HepG2 (cell line): Measurements from ENCODE around the gene FAM124A. TPM values are rescaled to one million over a fixed set of nuclear protein-coding genes. Genes with fewer than 3 reads are reported as not detected.

Source experiments
- ATAC-seq: fragments of 200-7000 bp; cut with Tn5 transposase; 3 replicates; pipeline ENCODE4 v1.9.1; 2020; ENCODE audit warnings: mild to moderate bottlenecking, moderate library complexity
- BruUV-seq: library from RNA; stranded (reverse); fragments of 400-500 nt; replicated peaks from 2 replicates; lab custom pipeline; 2021; lab: Mats Ljungman, UMichigan
- CTCF ChIA-PET: fragments of 300-600 bp; formaldehyde crosslinking; extraction: SDS; loops from one replicate; lab custom pipeline; 2021; ENCODE audit warnings: low total read pairs, inconsistent platforms, low intra/inter-chr PET ratio; lab: Yijun Ruan, JAX
- POLR2A ChIA-PET: fragments of 350-600 bp; sonication (Branson Sonifier 250); formaldehyde crosslinking; loops from one replicate; lab custom pipeline; 2020; ENCODE audit warnings: antibody characterized with exemption, inconsistent platforms; lab: Yijun Ruan, JAX
- DNase-seq: peaks from one replicate; pipeline ENCODE4 v3.0.0-alpha.2; 2015; ENCODE audit warnings: low spot score
- FAIRE-seq: peaks from 3 replicates; lab custom pipeline; 2011; peaks lifted over from hg19 to GRCh38; lab: Jason Lieb, UNC
- H2AFZ ChIP-seq: one replicate; pipeline ENCODE4 v1.6.1; 2011; ENCODE audit warnings: low read length, inconsistent platforms
- H3K27ac ChIP-seq: fragments of 300-600 bp; 3 replicates; pipeline ENCODE4 v1.8.0; 2011; ENCODE audit warnings: mixed run types, mild to moderate bottlenecking, mixed read lengths, low read length, inconsistent platforms; ENCODE audit not compliant: insufficient read depth; ENCODE audit errors: extremely low read length
- H3K27me3 ChIP-seq, 2 experiments: fragments of 200-600 bp in 1 of 2; 2 replicates in 1 of 2; 3 replicates in 1 of 2; pipeline versions ENCODE4 v1.6.0 to v1.8.0; 2011; ENCODE audit warnings: low read length in 2 of 2, mild to moderate bottlenecking in 2 of 2, moderate library complexity in 2 of 2, inconsistent platforms in 1 of 2; ENCODE audit not compliant: insufficient read depth in 2 of 2, control insufficient read depth in 1 of 2
- H3K36me3 ChIP-seq, 2 experiments: fragments of 200-600 bp in 1 of 2; replicated peaks in 1 of 2; 2 replicates in 1 of 2; 3 replicates in 1 of 2; pipeline versions ENCODE4 v1.5.1 to v1.8.0; 2011; ENCODE audit warnings: low read length in 2 of 2, inconsistent platforms in 1 of 2; ENCODE audit not compliant: insufficient read depth in 2 of 2, control insufficient read depth in 1 of 2
- H3K4me1 ChIP-seq: 2 replicates; pipeline ENCODE4 v1.5.1; 2012; ENCODE audit warnings: low read length, inconsistent platforms; ENCODE audit not compliant: insufficient read depth
- H3K4me2 ChIP-seq: 2 replicates; pipeline ENCODE4 v1.6.0; 2011; ENCODE audit warnings: low read depth, low read length, inconsistent platforms
- H3K4me3 ChIP-seq, 3 experiments: fragments of 200-600 bp in 1 of 3; sonication (generic), shearing (Covaris generic) in 1 of 3; replicated peaks in 1 of 3; 2 replicates each; pipeline ENCODE4 v1.5.1; 2011 to 2016; ENCODE audit warnings: low read length in 3 of 3, inconsistent platforms in 2 of 3, low read depth in 2 of 3, mild to moderate bottlenecking in 2 of 3, control low read depth in 1 of 3, mixed read lengths in 1 of 3; ENCODE audit not compliant: insufficient read depth in 1 of 3
- H3K79me2 ChIP-seq: one replicate; pipeline ENCODE4 v1.6.1; 2011; ENCODE audit warnings: low read length, inconsistent platforms; ENCODE audit not compliant: insufficient read depth
- H3K9ac ChIP-seq: 2 replicates; pipeline ENCODE4 v1.6.0; 2011; ENCODE audit warnings: mild to moderate bottlenecking, low read depth, low read length, inconsistent platforms; ENCODE audit not compliant: insufficient read depth
- H3K9me3 ChIP-seq: 2 replicates; pipeline ENCODE4 v1.5.1; 2012; ENCODE audit warnings: mild to moderate bottlenecking, low read length
- H4K20me1 ChIP-seq: 2 replicates; pipeline ENCODE4 v1.6.0; 2011; ENCODE audit warnings: inconsistent platforms, mild to moderate bottlenecking, low read length, moderate library complexity; ENCODE audit not compliant: insufficient read depth
- CHD4 ChIP-seq: fragments of 200-600 bp; sonication (generic); IDR thresholded peaks from 2 replicates; pipeline ENCODE4 v1.7.0; 2017; ENCODE audit warnings: mild to moderate bottlenecking, low read length, borderline replicate concordance
- ISX ChIP-seq: sonication (generic); formaldehyde crosslinking; conservative IDR thresholded peaks from 2 replicates; pipeline ENCODE4 v1.5.0; 2020; ENCODE audit warnings: missing genetic modification reagents
- RFXAP ChIP-seq: sonication (generic); formaldehyde crosslinking; IDR thresholded peaks from 2 replicates; pipeline ENCODE4 v1.4.0; 2020; ENCODE audit warnings: missing genetic modification reagents, borderline replicate concordance
- SP4 ChIP-seq: sonication (generic); formaldehyde crosslinking; IDR thresholded peaks from 2 replicates; pipeline ENCODE4 v1.8.1; 2023; ENCODE audit warnings: mild to moderate bottlenecking, missing genetic modification reagents
- SP5 ChIP-seq: IDR thresholded peaks from 2 replicates; pipeline ENCODE4 v1.6.1; 2016; ENCODE audit warnings: low read depth, borderline replicate concordance
- ZBTB7A ChIP-seq: sonication (generic); formaldehyde crosslinking; IDR thresholded peaks from 2 replicates; pipeline ENCODE4 v1.8.0; 2022; ENCODE audit warnings: mild to moderate bottlenecking, missing genetic modification reagents
- ZKSCAN8 ChIP-seq: IDR thresholded peaks from 2 replicates; pipeline ENCODE4 v1.6.1; 2016; ENCODE audit warnings: borderline replicate concordance, missing genetic modification reagents, missing compliant biosample characterization
- ZNF12 ChIP-seq: sonication (generic); formaldehyde crosslinking; IDR thresholded peaks from 2 replicates; pipeline ENCODE4 v1.5.0; 2020; ENCODE audit warnings: missing genetic modification reagents
- WGBS: methylation state at CpG from one replicate; pipeline ENCODE4 v1.1.6; 2017; ENCODE audit warnings: low lambda C conversion rate; 5-methylcytosine and 5-hydroxymethylcytosine counted together
- in situ Hi-C: cut with HindIII; loops from 2 replicates; pipeline ENCODE4 v1.10.0; 2017; ENCODE audit warnings: low pct_unique_long_range_greater_than_20kb; ENCODE audit not compliant: extremely low pct_ligation_motif_present
- intact Hi-C: fragments of 100-400 bp; cut with micrococcal nuclease; formaldehyde crosslinking; loops from one replicate; pipeline ENCODE4 v1.10.0; 2022; ENCODE audit not compliant: unreplicated experiment
- polyA plus RNA-seq, 8 experiments: library from polyadenylated mRNA; depleted of rRNA in 3 of 8; stranded (reverse) in 7 of 8; unstranded in 1 of 8; fragments of >200 nt; fragmentation: Illumina TruSeq in 4 of 8; extraction: Trizol in 4 of 8; gene quantifications; 2 replicates each; pipeline versions ENCODE4 v1.2.1 to v1.2.3, GENCODE V29; 2011 to 2016; ENCODE audit warnings: low read depth in 4 of 8, missing spikeins in 1 of 8, mixed read lengths in 1 of 8; ENCODE audit not compliant: insufficient read depth in 1 of 8
- total RNA-seq, 5 experiments: library from RNA; depleted of rRNA; stranded (reverse); fragments of >200 nt; fragmentation: Illumina TruSeq; extraction: Trizol; gene quantifications; 2 replicates each; pipeline ENCODE4 v1.2.3, GENCODE V29; 2016; ENCODE audit warnings: low read depth in 1 of 5
- TF ChIP-seq, protein P1 (sequence below): sonication (generic); formaldehyde crosslinking; conservative IDR thresholded peaks from 2 replicates; pipeline ENCODE4 v1.8.1; 2023; ENCODE audit warnings: missing genetic modification reagents

FAM124A gene
- total and polyA plus RNA-seq, 2 of the 13 experiments (the other 11 are each of a cell fraction or from before 2014, with no cell fraction given), result not detected

DNA sequence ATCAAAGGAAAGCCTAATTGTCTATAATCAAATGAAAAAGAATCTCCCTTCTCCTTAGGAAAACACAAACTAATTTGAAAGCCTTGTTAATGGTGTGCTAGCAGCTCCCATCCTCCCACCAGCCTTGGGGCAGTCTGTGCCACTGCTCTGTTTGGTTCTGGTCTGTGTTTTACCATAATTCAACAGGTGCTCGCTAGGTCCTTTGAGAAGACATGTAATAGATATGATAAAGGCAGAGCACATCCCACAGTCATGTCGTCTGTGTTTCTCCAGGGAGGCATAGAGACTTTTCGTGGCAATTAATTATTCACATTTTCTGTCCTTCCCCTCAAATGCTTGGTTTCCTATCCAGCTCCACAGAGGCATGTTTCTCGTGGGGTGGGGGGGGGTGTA lies 23.8 kb downstream of the FAM124A start:
- no peaks in the 10 kb centered on the region for H3K79me2 ChIP-seq
- 6% methylated on average over 4 of the region's 4 CpGs for WGBS
- in situ Hi-C loops (no loop called here), intact Hi-C loops (no loop called here)
- no peak overlapping the region for H2AFZ ChIP-seq
- H3K27ac ChIP-seq, result no peak overlapping the region
- no peaks in the 10 kb centered on the region for H3K4me1 ChIP-seq
- H3K36me3 ChIP-seq, result no peaks in the 10 kb centered on the region
- CTCF ChIA-PET, result no interaction called here
- H3K4me3 ChIP-seq, result no peak overlapping the region
- POLR2A ChIA-PET, result no interaction called here
- no peaks in the 10 kb centered on the region for H3K9me3 ChIP-seq
- BruUV-seq, result no TSS peak
- no peak overlapping the region for H3K4me2 ChIP-seq
- DNase-seq (no peak), ATAC-seq (no peak), FAIRE-seq (no peak)
- TF ChIP-seq SP5, result no peak
- no peak for TF ChIP-seq ZKSCAN8
- TF ChIP-seq SP4 (CRISPR knock-in tag), result no peak
- no peak for TF ChIP-seq CHD4
- TF ChIP-seq ISX, result no peak
- no peak for TF ChIP-seq ZBTB7A (CRISPR knock-in tag)
- TF ChIP-seq, protein P1, sequence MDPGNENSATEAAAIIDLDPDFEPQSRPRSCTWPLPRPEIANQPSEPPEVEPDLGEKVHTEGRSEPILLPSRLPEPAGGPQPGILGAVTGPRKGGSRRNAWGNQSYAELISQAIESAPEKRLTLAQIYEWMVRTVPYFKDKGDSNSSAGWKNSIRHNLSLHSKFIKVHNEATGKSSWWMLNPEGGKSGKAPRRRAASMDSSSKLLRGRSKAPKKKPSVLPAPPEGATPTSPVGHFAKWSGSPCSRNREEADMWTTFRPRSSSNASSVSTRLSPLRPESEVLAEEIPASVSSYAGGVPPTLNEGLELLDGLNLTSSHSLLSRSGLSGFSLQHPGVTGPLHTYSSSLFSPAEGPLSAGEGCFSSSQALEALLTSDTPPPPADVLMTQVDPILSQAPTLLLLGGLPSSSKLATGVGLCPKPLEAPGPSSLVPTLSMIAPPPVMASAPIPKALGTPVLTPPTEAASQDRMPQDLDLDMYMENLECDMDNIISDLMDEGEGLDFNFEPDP (CRISPR knock-in tag), result no peak
- no peak for TF ChIP-seq ZNF12
- no peak for TF ChIP-seq RFXAP (CRISPR knock-in tag)
- H3K27me3 ChIP-seq, result peaks cover 7 to 42% of the 10 kb centered on the region in 2 experiments; a peak in 4 of 5 replicates
- H3K9ac ChIP-seq, result no peak overlapping the region
- no peaks in the 10 kb centered on the region for H4K20me1 ChIP-seq
